HepG2 (cell line): ENCODE measurements around the gene AXIN1. TPM values are rescaled to one million over a fixed set of nuclear protein-coding genes. Genes with fewer than 3 reads are reported as not detected.
A peak's percentile ranks its signal among the peaks of the same experiment; 100 is the strongest.

Experiments
- AGO1 ChIP-seq: fragments of 200-400 bp; formaldehyde crosslinking; IDR thresholded peaks from 2 replicates; pipeline ENCODE4 v1.6.1; 2017; ENCODE audit warnings: mild to moderate bottlenecking, low read depth, low read length, moderate library complexity; ENCODE audit not compliant: poor library complexity, severe bottlenecking
- BRCA1 ChIP-seq: sonication (generic); formaldehyde crosslinking; IDR thresholded peaks from 2 replicates; pipeline ENCODE4 v1.4.0; 2020; ENCODE audit warnings: missing genetic modification reagents
- ESRRA ChIP-seq: sonication (generic); formaldehyde crosslinking; IDR thresholded peaks from 2 replicates; pipeline ENCODE4 v1.5.1; 2020; ENCODE audit warnings: mild to moderate bottlenecking, low read depth, missing genetic modification reagents
- HNF1A ChIP-seq, 2 experiments: sonication (generic) in 1 of 2; formaldehyde crosslinking in 1 of 2; IDR thresholded peaks; 2 replicates each; pipeline versions ENCODE4 v1.4.0 to v1.6.1; 2016 to 2020; ENCODE audit warnings: borderline replicate concordance in 1 of 2, low read depth in 1 of 2, mild to moderate bottlenecking in 1 of 2, missing genetic modification reagents in 1 of 2
- HOXA5 ChIP-seq: sonication (generic); formaldehyde crosslinking; IDR thresholded peaks from 2 replicates; pipeline ENCODE4 v1.4.0; 2020; ENCODE audit warnings: missing genetic modification reagents
- MTA1 ChIP-seq: sonication (generic); formaldehyde crosslinking; IDR thresholded peaks from 2 replicates; pipeline ENCODE4 v1.4.0; 2020; ENCODE audit warnings: missing genetic modification reagents, mild to moderate bottlenecking, borderline replicate concordance
- SKIL ChIP-seq: sonication (generic); formaldehyde crosslinking; IDR thresholded peaks from 2 replicates; pipeline ENCODE4 v1.8.0; 2022; ENCODE audit warnings: missing genetic modification reagents, mild to moderate bottlenecking, moderate library complexity, borderline replicate concordance
- SNAPC2 ChIP-seq: sonication (generic); formaldehyde crosslinking; IDR thresholded peaks from 2 replicates; pipeline ENCODE4 v1.8.1; 2022; ENCODE audit warnings: mild to moderate bottlenecking, missing genetic modification reagents
- ZMYM4 ChIP-seq: sonication (generic); formaldehyde crosslinking; IDR thresholded peaks from 2 replicates; pipeline ENCODE4 v1.8.1; 2023; ENCODE audit warnings: mild to moderate bottlenecking, missing genetic modification reagents
- ZNF17 ChIP-seq: sonication (generic); formaldehyde crosslinking; IDR thresholded peaks from 2 replicates; pipeline ENCODE4 v1.5.0; 2020; ENCODE audit warnings: mild to moderate bottlenecking, missing genetic modification reagents
- ZNF276 ChIP-seq: sonication (generic); formaldehyde crosslinking; IDR thresholded peaks from 2 replicates; pipeline ENCODE4 v1.4.0; 2020; ENCODE audit warnings: mild to moderate bottlenecking, low read depth, missing genetic modification reagents
- polyA plus RNA-seq, 8 experiments: library from polyadenylated mRNA; depleted of rRNA in 3 of 8; stranded (reverse) in 7 of 8; unstranded in 1 of 8; fragments of >200 nt; fragmentation: Illumina TruSeq in 4 of 8; extraction: Trizol in 4 of 8; gene quantifications; 2 replicates each; pipeline versions ENCODE4 v1.2.1 to v1.2.3, GENCODE V29; 2011 to 2016; ENCODE audit warnings: low read depth in 4 of 8, missing spikeins in 1 of 8, mixed read lengths in 1 of 8; ENCODE audit not compliant: insufficient read depth in 1 of 8
- total RNA-seq, 5 experiments: library from RNA; depleted of rRNA; stranded (reverse); fragments of >200 nt; fragmentation: Illumina TruSeq; extraction: Trizol; gene quantifications; 2 replicates each; pipeline ENCODE4 v1.2.3, GENCODE V29; 2016; ENCODE audit warnings: low read depth in 1 of 5
- TF ChIP-seq, protein P1 (sequence below): sonication (generic); formaldehyde crosslinking; IDR thresholded peaks from 2 replicates; pipeline ENCODE4 v1.5.1; 2020; ENCODE audit warnings: mild to moderate bottlenecking, missing genetic modification reagents, moderate library complexity
- TF ChIP-seq, protein P2 (sequence below): sonication (generic); formaldehyde crosslinking; IDR thresholded peaks from 2 replicates; pipeline ENCODE4 v1.5.0; 2020; ENCODE audit warnings: missing genetic modification reagents, mild to moderate bottlenecking, borderline replicate concordance

Gene AXIN1
- total and polyA plus RNA-seq, 2 of the 13 experiments (the other 11 are each of a cell fraction or from before 2014, with no cell fraction given): 24.0 to 26.0 TPM

GRCh38 chr16:364595-365491 is 12.3 kb upstream of the AXIN1 start (continued):
- TF ChIP-seq, protein P1, sequence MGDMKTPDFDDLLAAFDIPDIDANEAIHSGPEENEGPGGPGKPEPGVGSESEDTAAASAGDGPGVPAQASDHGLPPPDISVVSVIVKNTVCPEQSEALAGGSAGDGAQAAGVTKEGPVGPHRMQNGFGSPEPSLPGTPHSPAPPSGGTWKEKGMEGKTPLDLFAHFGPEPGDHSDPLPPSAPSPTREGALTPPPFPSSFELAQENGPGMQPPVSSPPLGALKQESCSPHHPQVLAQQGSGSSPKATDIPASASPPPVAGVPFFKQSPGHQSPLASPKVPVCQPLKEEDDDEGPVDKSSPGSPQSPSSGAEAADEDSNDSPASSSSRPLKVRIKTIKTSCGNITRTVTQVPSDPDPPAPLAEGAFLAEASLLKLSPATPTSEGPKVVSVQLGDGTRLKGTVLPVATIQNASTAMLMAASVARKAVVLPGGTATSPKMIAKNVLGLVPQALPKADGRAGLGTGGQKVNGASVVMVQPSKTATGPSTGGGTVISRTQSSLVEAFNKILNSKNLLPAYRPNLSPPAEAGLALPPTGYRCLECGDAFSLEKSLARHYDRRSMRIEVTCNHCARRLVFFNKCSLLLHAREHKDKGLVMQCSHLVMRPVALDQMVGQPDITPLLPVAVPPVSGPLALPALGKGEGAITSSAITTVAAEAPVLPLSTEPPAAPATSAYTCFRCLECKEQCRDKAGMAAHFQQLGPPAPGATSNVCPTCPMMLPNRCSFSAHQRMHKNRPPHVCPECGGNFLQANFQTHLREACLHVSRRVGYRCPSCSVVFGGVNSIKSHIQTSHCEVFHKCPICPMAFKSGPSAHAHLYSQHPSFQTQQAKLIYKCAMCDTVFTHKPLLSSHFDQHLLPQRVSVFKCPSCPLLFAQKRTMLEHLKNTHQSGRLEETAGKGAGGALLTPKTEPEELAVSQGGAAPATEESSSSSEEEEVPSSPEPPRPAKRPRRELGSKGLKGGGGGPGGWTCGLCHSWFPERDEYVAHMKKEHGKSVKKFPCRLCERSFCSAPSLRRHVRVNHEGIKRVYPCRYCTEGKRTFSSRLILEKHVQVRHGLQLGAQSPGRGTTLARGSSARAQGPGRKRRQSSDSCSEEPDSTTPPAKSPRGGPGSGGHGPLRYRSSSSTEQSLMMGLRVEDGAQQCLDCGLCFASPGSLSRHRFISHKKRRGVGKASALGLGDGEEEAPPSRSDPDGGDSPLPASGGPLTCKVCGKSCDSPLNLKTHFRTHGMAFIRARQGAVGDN (CRISPR knock-in tag): peak; percentile 93
- TF ChIP-seq ESRRA (0 out of 2 replicates have a peak, but pooled peaks have one; percentile 50), SNAPC2 (CRISPR knock-in tag) (no peak), BRCA1 (CRISPR knock-in tag) (no peak), AGO1 (peak; percentile 93), ZNF276 (no peak), HOXA5 (CRISPR knock-in tag) (no peak), SKIL (no peak), ZNF17 (CRISPR knock-in tag) (no peak), MTA1 (CRISPR knock-in tag) (peak; percentile 40; the same call in 1 of the 2 replicates), HNF1A (IDR thresholded peaks at IDR 0.05; ENCODE audit: low read depth) (no peak), HNF1A (CRISPR knock-in tag; IDR thresholded peaks at IDR 0.05; ENCODE audit: borderline replicate concordance) (no peak), ZMYM4 (no peak)
- TF ChIP-seq, protein P2, sequence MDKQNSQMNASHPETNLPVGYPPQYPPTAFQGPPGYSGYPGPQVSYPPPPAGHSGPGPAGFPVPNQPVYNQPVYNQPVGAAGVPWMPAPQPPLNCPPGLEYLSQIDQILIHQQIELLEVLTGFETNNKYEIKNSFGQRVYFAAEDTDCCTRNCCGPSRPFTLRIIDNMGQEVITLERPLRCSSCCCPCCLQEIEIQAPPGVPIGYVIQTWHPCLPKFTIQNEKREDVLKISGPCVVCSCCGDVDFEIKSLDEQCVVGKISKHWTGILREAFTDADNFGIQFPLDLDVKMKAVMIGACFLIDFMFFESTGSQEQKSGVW (CRISPR knock-in tag): no peak
